ENCODE measurements around the gene POU6F2.

GRCh38 chr7:39186671-39187070, 209.0 kb downstream of the POU6F2 start:
- TF ChIP-seq POLR2AphosphoS5 (IDR thresholded peaks at IDR 0.05; ENCODE audit: low read depth) (no peak), CTCF (IDR thresholded peaks at IDR 0.05; ENCODE audit: insufficient read depth, low read length) (no peak), REST (IDR thresholded peaks at IDR 0.05; ENCODE audit: insufficient replicate concordance, low read depth) (no peak)

Data from HL-60 (cell line).